HepG2 (cell line): Measurements from ENCODE around the gene ANKRD29. TPM values are rescaled to one million over a fixed set of nuclear protein-coding genes. Genes with fewer than 3 reads are reported as not detected.

ENCODE experiments used
- ARID2 ChIP-seq: sonication (generic); formaldehyde crosslinking; IDR thresholded peaks from 2 replicates; pipeline ENCODE4 v1.8.1; 2022; ENCODE audit warnings: mild to moderate bottlenecking, missing genetic modification reagents, borderline replicate concordance
- ATF6 ChIP-seq: sonication (generic); formaldehyde crosslinking; conservative IDR thresholded peaks from 2 replicates; pipeline ENCODE4 v1.4.0; 2020; ENCODE audit warnings: missing genetic modification reagents
- FLYWCH1 ChIP-seq: sonication (generic); formaldehyde crosslinking; IDR thresholded peaks from 2 replicates; pipeline ENCODE4 v1.8.1; 2023; ENCODE audit warnings: mild to moderate bottlenecking, missing genetic modification reagents
- HNF1B ChIP-seq: sonication (generic); formaldehyde crosslinking; IDR thresholded peaks from 2 replicates; pipeline ENCODE4 v1.5.1; 2020; ENCODE audit warnings: mild to moderate bottlenecking, moderate library complexity, missing genetic modification reagents
- HOXA7 ChIP-seq: sonication (generic); formaldehyde crosslinking; IDR thresholded peaks from 2 replicates; pipeline ENCODE4 v1.8.1; 2022; ENCODE audit warnings: mild to moderate bottlenecking, missing genetic modification reagents, moderate library complexity
- MTF2 ChIP-seq: sonication (generic); formaldehyde crosslinking; IDR thresholded peaks from 2 replicates; pipeline ENCODE4 v1.5.0; 2020; ENCODE audit warnings: missing genetic modification reagents, borderline replicate concordance
- NCOA1 ChIP-seq: sonication (generic); formaldehyde crosslinking; IDR thresholded peaks from 2 replicates; pipeline ENCODE4 v1.9.0; 2021; ENCODE audit warnings: missing genetic modification reagents
- PHF20 ChIP-seq: sonication (generic); formaldehyde crosslinking; IDR thresholded peaks from 2 replicates; pipeline ENCODE4 v1.5.0; 2020; ENCODE audit warnings: mild to moderate bottlenecking, missing genetic modification reagents
- SATB2 ChIP-seq: sonication (generic); formaldehyde crosslinking; IDR thresholded peaks from 2 replicates; pipeline ENCODE4 v1.5.0; 2020; ENCODE audit warnings: missing genetic modification reagents
- ZBTB46 ChIP-seq: sonication (generic); formaldehyde crosslinking; IDR thresholded peaks from 2 replicates; pipeline ENCODE4 v1.4.0; 2020; ENCODE audit warnings: mild to moderate bottlenecking, missing genetic modification reagents, borderline replicate concordance
- ZBTB8A ChIP-seq: sonication (generic); formaldehyde crosslinking; IDR thresholded peaks from 2 replicates; pipeline ENCODE4 v1.4.0; 2020; ENCODE audit warnings: mild to moderate bottlenecking, low read depth, missing genetic modification reagents, borderline replicate concordance
- ZC3H4 ChIP-seq: sonication (generic); formaldehyde crosslinking; IDR thresholded peaks from 2 replicates; pipeline ENCODE4 v1.4.0; 2020; ENCODE audit warnings: missing genetic modification reagents, borderline replicate concordance
- ZFP36L1 ChIP-seq: sonication (generic); formaldehyde crosslinking; IDR thresholded peaks from 2 replicates; pipeline ENCODE4 v1.8.0; 2022; ENCODE audit warnings: mild to moderate bottlenecking, missing genetic modification reagents, moderate library complexity
- ZNF101 ChIP-seq: sonication (generic); formaldehyde crosslinking; IDR thresholded peaks from 2 replicates; pipeline ENCODE4 v1.4.0; 2020; ENCODE audit warnings: mild to moderate bottlenecking, low read depth, missing genetic modification reagents, borderline replicate concordance
- ZNF512B ChIP-seq: sonication (generic); formaldehyde crosslinking; IDR thresholded peaks from 2 replicates; pipeline ENCODE4 v1.5.1; 2020; ENCODE audit warnings: missing genetic modification reagents, mild to moderate bottlenecking, borderline replicate concordance
- ZNF562 ChIP-seq: sonication (generic); formaldehyde crosslinking; IDR thresholded peaks from 2 replicates; pipeline ENCODE4 v1.8.0; 2022; ENCODE audit warnings: missing genetic modification reagents, borderline replicate concordance
- ZNF773 ChIP-seq: sonication (generic); formaldehyde crosslinking; IDR thresholded peaks from 2 replicates; pipeline ENCODE4 v1.4.0; 2020; ENCODE audit warnings: missing genetic modification reagents, borderline replicate concordance
- ZNF83 ChIP-seq: sonication (generic); formaldehyde crosslinking; IDR thresholded peaks from 2 replicates; pipeline ENCODE4 v1.4.0; 2020; ENCODE audit warnings: missing genetic modification reagents, mild to moderate bottlenecking, borderline replicate concordance
- polyA plus RNA-seq, 8 experiments: library from polyadenylated mRNA; depleted of rRNA in 3 of 8; stranded (reverse) in 7 of 8; unstranded in 1 of 8; fragments of >200 nt; fragmentation: Illumina TruSeq in 4 of 8; extraction: Trizol in 4 of 8; gene quantifications; 2 replicates each; pipeline versions ENCODE4 v1.2.1 to v1.2.3, GENCODE V29; 2011 to 2016; ENCODE audit warnings: low read depth in 4 of 8, missing spikeins in 1 of 8, mixed read lengths in 1 of 8; ENCODE audit not compliant: insufficient read depth in 1 of 8
- total RNA-seq, 5 experiments: library from RNA; depleted of rRNA; stranded (reverse); fragments of >200 nt; fragmentation: Illumina TruSeq; extraction: Trizol; gene quantifications; 2 replicates each; pipeline ENCODE4 v1.2.3, GENCODE V29; 2016; ENCODE audit warnings: low read depth in 1 of 5

The ANKRD29 gene
- total and polyA plus RNA-seq, 2 of the 13 experiments (the other 11 are each of a cell fraction or from before 2014, with no cell fraction given): not detected

GRCh38 chr18:23569299-23570063, 93.2 kb downstream of the ANKRD29 start (continued):
- TF ChIP-seq HNF1B (CRISPR knock-in tag): no peak
- no peak for TF ChIP-seq SATB2 (CRISPR knock-in tag)
- TF ChIP-seq ZNF83: no peak
- TF ChIP-seq ARID2: no peak
- TF ChIP-seq FLYWCH1: no peak
- TF ChIP-seq ATF6 (CRISPR knock-in tag): no peak
- TF ChIP-seq ZNF512B: no peak
- TF ChIP-seq PHF20 (CRISPR knock-in tag): no peak
- TF ChIP-seq HOXA7: no peak
- TF ChIP-seq ZBTB46: no peak
- no peak for TF ChIP-seq ZC3H4 (CRISPR knock-in tag)
- TF ChIP-seq ZBTB8A (CRISPR knock-in tag): no peak
- TF ChIP-seq NCOA1 (CRISPR knock-in tag): no peak
- no peak for TF ChIP-seq ZNF773 (CRISPR knock-in tag)
- TF ChIP-seq ZNF101 (CRISPR knock-in tag): no peak
- TF ChIP-seq MTF2 (CRISPR knock-in tag): no peak
- no peak for TF ChIP-seq ZNF562 (CRISPR knock-in tag)
- no peak for TF ChIP-seq ZFP36L1 (CRISPR knock-in tag)
